Embryonic facial prominence (tissue), 1 donor: ENCODE measurements around the gene TMEM219.
"Not testable (repeated sequence)": the region's sequence is repeated elsewhere in the genome, so short reads cannot be mapped to it uniquely, and the experiment has no call there.

Experiments used
- DNase-seq: peaks from one replicate; pipeline ENCODE4 v3.0.0-alpha.2; 2016; ENCODE audit errors: extremely low spot score

Gene TMEM219

GRCh38 chr16:30011714-30012504, 50.0 kb downstream of the TMEM219 start:
- no peak for DNase-seq

GRCh38 chr16:30012598-30012997, 50.7 kb downstream of the TMEM219 start:
- not testable (repeated sequence) for DNase-seq

GRCh38 chr16:30015450-30015849, 53.6 kb downstream of the TMEM219 start:
- not testable (repeated sequence) for DNase-seq

GRCh38 chr16:30016555-30017276, 54.8 kb downstream of the TMEM219 start:
- DNase-seq, result no peak

- no peak for DNase-seq
Observed at GRCh38 chr16:30017277-30017656, 55.4 kb downstream of the TMEM219 start.

GRCh38 chr16:30017937-30018336, 56.1 kb downstream of the TMEM219 start:
- not testable (repeated sequence) for DNase-seq

GRCh38 chr16:30018731-30019158, 56.9 kb downstream of the TMEM219 start:
- DNase-seq, result no peak
